ENCODE data around the gene CACNA2D3. TPM values are rescaled to one million over a fixed set of nuclear protein-coding genes. Genes with fewer than 3 reads are reported as not detected.

CACNA2D3 gene
- total RNA-seq, 2 donors from 2014 or later: 0.97 TPM; not detected in 1

DNA sequence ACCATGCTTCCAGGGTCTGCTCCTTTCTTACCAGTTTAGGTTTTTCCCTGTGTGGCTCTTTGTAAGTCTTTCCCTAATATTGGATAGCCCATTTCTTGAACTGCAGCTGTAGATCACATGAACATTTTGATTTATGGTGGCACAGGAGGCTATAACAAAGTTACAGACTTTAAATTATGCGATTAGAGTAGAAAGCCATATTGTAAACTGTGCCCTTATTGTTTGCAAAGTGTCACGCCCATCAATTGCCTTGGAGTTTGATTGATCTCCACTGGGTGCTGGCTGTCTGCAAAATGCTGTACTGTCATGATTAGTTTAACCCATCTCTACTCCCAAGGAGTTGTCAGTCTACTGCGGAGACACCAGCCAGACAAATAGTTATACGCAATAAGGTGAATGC is 110.3 kb downstream of the CACNA2D3 start:
- no peak overlapping the region for H3K4me3 Mint-ChIP-seq
- 79 to 94% methylated on average over 2 to 4 of the region's 4 CpGs for WGBS, 2 experiments (ENCODE audit: insufficient coverage in 1 of 2, insufficient read length in 1 of 2)
- Histone ChIP-seq H3K36me3 (ENCODE audit: control insufficient read depth, insufficient read depth, low read length) (no peaks in the 10 kb centered on the region), H3K9ac (ENCODE audit: extremely low read depth, low read length, poor library complexity, severe bottlenecking) (no peak overlapping the region), H3K27me3 (ENCODE audit: control insufficient read depth, insufficient read depth, low read length, poor library complexity, severe bottlenecking) (no peaks in the 10 kb centered on the region), H3K4me3 (ENCODE audit: low read length) (no peak overlapping the region), H3K27ac (ENCODE audit: low read depth, low read length) (no peak overlapping the region), H3K9me3 (ENCODE audit: control insufficient read depth, low read length) (no peaks in the 10 kb centered on the region), H3K4me1 (ENCODE audit: control insufficient read depth, insufficient read depth, low read length) (no peaks in the 10 kb centered on the region)
- no peaks in the 10 kb centered on the region for H3K36me3 Mint-ChIP-seq (ENCODE audit: low read depth)
- no peak overlapping the region for H3K27ac Mint-ChIP-seq
- no peak for DNase-seq
- TF ChIP-seq, protein P1, sequence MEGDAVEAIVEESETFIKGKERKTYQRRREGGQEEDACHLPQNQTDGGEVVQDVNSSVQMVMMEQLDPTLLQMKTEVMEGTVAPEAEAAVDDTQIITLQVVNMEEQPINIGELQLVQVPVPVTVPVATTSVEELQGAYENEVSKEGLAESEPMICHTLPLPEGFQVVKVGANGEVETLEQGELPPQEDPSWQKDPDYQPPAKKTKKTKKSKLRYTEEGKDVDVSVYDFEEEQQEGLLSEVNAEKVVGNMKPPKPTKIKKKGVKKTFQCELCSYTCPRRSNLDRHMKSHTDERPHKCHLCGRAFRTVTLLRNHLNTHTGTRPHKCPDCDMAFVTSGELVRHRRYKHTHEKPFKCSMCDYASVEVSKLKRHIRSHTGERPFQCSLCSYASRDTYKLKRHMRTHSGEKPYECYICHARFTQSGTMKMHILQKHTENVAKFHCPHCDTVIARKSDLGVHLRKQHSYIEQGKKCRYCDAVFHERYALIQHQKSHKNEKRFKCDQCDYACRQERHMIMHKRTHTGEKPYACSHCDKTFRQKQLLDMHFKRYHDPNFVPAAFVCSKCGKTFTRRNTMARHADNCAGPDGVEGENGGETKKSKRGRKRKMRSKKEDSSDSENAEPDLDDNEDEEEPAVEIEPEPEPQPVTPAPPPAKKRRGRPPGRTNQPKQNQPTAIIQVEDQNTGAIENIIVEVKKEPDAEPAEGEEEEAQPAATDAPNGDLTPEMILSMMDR (conservative IDR thresholded peaks at IDR 0.05): no peak
- H3K4me1 Mint-ChIP-seq: peaks cover 15% of the 10 kb centered on the region
- H3K9me3 Mint-ChIP-seq: peaks cover 2% of the 10 kb centered on the region
- no peaks in the 10 kb centered on the region for H3K27me3 Mint-ChIP-seq (ENCODE audit: insufficient read depth)

DNA sequence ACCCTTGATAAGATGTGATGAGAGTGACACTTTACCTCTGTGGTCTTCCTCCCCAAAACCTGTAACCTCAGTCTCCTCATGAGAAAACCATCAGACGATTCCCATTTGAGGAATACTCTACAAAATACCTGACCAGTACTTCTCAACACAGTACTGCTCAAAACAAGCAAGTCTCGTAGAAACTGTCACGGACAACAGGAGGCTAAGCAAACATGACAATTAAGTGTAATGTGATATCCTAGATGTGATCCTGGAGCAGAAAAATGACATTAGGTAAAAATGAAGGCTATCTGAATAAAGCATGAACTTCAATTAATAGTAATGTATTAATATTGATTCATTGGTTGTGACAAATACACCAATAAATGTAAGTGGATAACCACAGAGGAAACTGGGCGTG is 113.6 kb downstream of the CACNA2D3 start:
- Histone ChIP-seq H3K36me3 (ENCODE audit: control insufficient read depth, insufficient read depth, low read length) (no peaks in the 10 kb centered on the region), H3K9ac (ENCODE audit: extremely low read depth, low read length, poor library complexity, severe bottlenecking) (no peak overlapping the region), H3K4me3 (ENCODE audit: low read length) (no peak overlapping the region), H3K4me1 (ENCODE audit: control insufficient read depth, insufficient read depth, low read length) (no peaks in the 10 kb centered on the region), H3K9me3 (ENCODE audit: control insufficient read depth, low read length) (no peaks in the 10 kb centered on the region), H3K27me3 (ENCODE audit: control insufficient read depth, insufficient read depth, low read length, poor library complexity, severe bottlenecking) (no peaks in the 10 kb centered on the region), H3K27ac (ENCODE audit: low read depth, low read length) (no peak overlapping the region)
- TF ChIP-seq, protein P1 (conservative IDR thresholded peaks at IDR 0.05): no peak
- Mint-ChIP-seq H3K4me1 (peaks cover 5% of the 10 kb centered on the region), H3K36me3 (ENCODE audit: low read depth) (no peaks in the 10 kb centered on the region), H3K9me3 (peaks cover 2% of the 10 kb centered on the region), H3K27me3 (ENCODE audit: insufficient read depth) (no peaks in the 10 kb centered on the region), H3K27ac (no peak overlapping the region), H3K4me3 (no peak overlapping the region)
- 94 to 96% methylated on average over 2 to 4 of the region's 4 CpGs for WGBS, 2 experiments (ENCODE audit: insufficient coverage in 1 of 2, insufficient read length in 1 of 2)
- no peak for DNase-seq

DNA sequence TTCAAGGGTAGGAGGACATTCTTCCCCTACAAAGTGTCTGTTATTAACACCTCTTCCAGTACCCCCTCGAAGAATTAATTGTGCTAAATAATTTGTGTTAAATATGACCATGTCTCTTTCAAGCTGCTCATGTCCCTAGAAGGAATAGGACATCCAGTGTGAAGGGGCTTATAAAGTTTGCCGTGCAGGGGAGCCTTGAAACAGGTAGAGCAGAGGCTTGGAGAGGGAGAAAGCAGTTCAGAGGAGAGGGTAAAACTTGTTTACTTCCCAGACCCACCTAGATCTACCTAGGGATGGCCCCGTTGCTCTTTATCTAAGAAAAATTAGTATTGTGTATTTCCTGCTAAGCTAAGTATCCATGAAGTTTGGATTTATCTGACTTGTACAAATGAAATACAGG is 114.8 kb downstream of the CACNA2D3 start:
- H3K9me3 Mint-ChIP-seq: peaks cover 2% of the 10 kb centered on the region
- H3K27ac Mint-ChIP-seq: no peak overlapping the region
- H3K4me1 ChIP-seq (ENCODE audit: control insufficient read depth, insufficient read depth, low read length): no peaks in the 10 kb centered on the region
- H3K27me3 Mint-ChIP-seq (ENCODE audit: insufficient read depth): no peaks in the 10 kb centered on the region
- 86 to 100% methylated on average over 1 to 3 of the region's 3 CpGs for WGBS, 2 experiments (ENCODE audit: insufficient coverage in 1 of 2, insufficient read length in 1 of 2)
- H3K4me3 Mint-ChIP-seq: no peak overlapping the region
- TF ChIP-seq, protein P1 (conservative IDR thresholded peaks at IDR 0.05): no peak
- H3K36me3 ChIP-seq (ENCODE audit: control insufficient read depth, insufficient read depth, low read length): no peaks in the 10 kb centered on the region
- no peak overlapping the region for H3K9ac ChIP-seq (ENCODE audit: extremely low read depth, low read length, poor library complexity, severe bottlenecking)
- no peak for DNase-seq
- no peaks in the 10 kb centered on the region for H3K27me3 ChIP-seq (ENCODE audit: control insufficient read depth, insufficient read depth, low read length, poor library complexity, severe bottlenecking)
- peaks cover 5% of the 10 kb centered on the region for H3K4me1 Mint-ChIP-seq
- H3K27ac ChIP-seq (ENCODE audit: low read depth, low read length): no peak overlapping the region
- H3K9me3 ChIP-seq (ENCODE audit: control insufficient read depth, low read length): no peaks in the 10 kb centered on the region
- no peaks in the 10 kb centered on the region for H3K36me3 Mint-ChIP-seq (ENCODE audit: low read depth)
- H3K4me3 ChIP-seq (ENCODE audit: low read length): no peak overlapping the region

Data from endodermal cell (in vitro differentiated cells).